MM.1S (cell line): ENCODE data around the gene RGN.

Experiments
- CTCF ChIP-seq: fragments of 300-600 bp; sonication (generic); IDR thresholded peaks from 2 replicates; pipeline ENCODE4 v1.5.1; 2016; ENCODE audit warnings: antibody characterized with exemption, low read length, mixed read lengths
- EZH2 ChIP-seq: fragments of 300-600 bp; sonication (generic); optimal IDR thresholded peaks from 2 replicates; pipeline ENCODE3; 2017; ENCODE audit warnings: low read depth, mild to moderate bottlenecking, antibody characterized with exemption, low read length, mixed read lengths
- EZH2phosphoT487 ChIP-seq: fragments of 300-600 bp; sonication (generic); IDR thresholded peaks from 2 replicates; pipeline ENCODE4 v1.6.1; 2018; ENCODE audit warnings: antibody characterized with exemption, low read length

GRCh38 chrX:47101206-47101605 lies 23.0 kb downstream of the RGN start:
- TF ChIP-seq CTCF (no peak), EZH2phosphoT487 (no peak), EZH2 (no peak)
